Measurements from ENCODE around the gene CDK11A.

The CDK11A gene

GRCh38 chr1:1759456-1760344, 35.5 kb upstream of the CDK11A start:
- H3K36me3 ChIP-seq, result peaks cover 88% of the 10 kb centered on the region
- no peak for TF ChIP-seq CTCF (IDR thresholded peaks at IDR 0.05; ENCODE audit: low read depth, low read length)
- H3K27ac ChIP-seq, result no peak overlapping the region
- H3K4me3 ChIP-seq (ENCODE audit: low read depth, low read length), result no peak overlapping the region
- no peaks in the 10 kb centered on the region for H3K27me3 ChIP-seq (ENCODE audit: insufficient read depth, low read depth, severe bottlenecking)
- no peaks in the 10 kb centered on the region for H3K9me3 ChIP-seq (ENCODE audit: severe bottlenecking)
- no peak for DNase-seq

- no peak overlapping the region for H3K4me3 ChIP-seq (ENCODE audit: low read depth, low read length)
- no peaks in the 10 kb centered on the region for H3K9me3 ChIP-seq (ENCODE audit: severe bottlenecking)
- peaks cover 88% of the 10 kb centered on the region for H3K36me3 ChIP-seq
- H3K27ac ChIP-seq, result no peak overlapping the region
- DNase-seq, result no peak
- no peaks in the 10 kb centered on the region for H3K27me3 ChIP-seq (ENCODE audit: insufficient read depth, low read depth, severe bottlenecking)
- TF ChIP-seq CTCF (IDR thresholded peaks at IDR 0.05; ENCODE audit: low read depth, low read length), result no peak
These were observed 34.7 kb upstream of the CDK11A start for GRCh38 chr1:1758692-1759455.

GRCh38 chr1:1758059-1758621, 34.0 kb upstream of the CDK11A start:
- TF ChIP-seq CTCF (IDR thresholded peaks at IDR 0.05; ENCODE audit: low read depth, low read length), result no peak
- Histone ChIP-seq H3K36me3 (peaks cover 88% of the 10 kb centered on the region), H3K27me3 (ENCODE audit: insufficient read depth, low read depth, severe bottlenecking) (no peaks in the 10 kb centered on the region), H3K4me3 (ENCODE audit: low read depth, low read length) (no peak overlapping the region), H3K27ac (no peak overlapping the region), H3K9me3 (ENCODE audit: severe bottlenecking) (no peaks in the 10 kb centered on the region)
- no peak for DNase-seq

- H3K27me3 ChIP-seq (ENCODE audit: insufficient read depth, low read depth, severe bottlenecking), result no peaks in the 10 kb centered on the region
- no peak for DNase-seq
- H3K27ac ChIP-seq, result no peak overlapping the region
- no peak for TF ChIP-seq CTCF (IDR thresholded peaks at IDR 0.05; ENCODE audit: low read depth, low read length)
- H3K4me3 ChIP-seq (ENCODE audit: low read depth, low read length), result no peak overlapping the region
- H3K36me3 ChIP-seq, result peaks cover 82% of the 10 kb centered on the region
- H3K9me3 ChIP-seq (ENCODE audit: severe bottlenecking), result no peaks in the 10 kb centered on the region
These were observed 33.4 kb upstream of the CDK11A start for GRCh38 chr1:1757422-1758058.

GRCh38 chr1:1756661-1757421, 32.7 kb upstream of the CDK11A start:
- H3K27me3 ChIP-seq (ENCODE audit: insufficient read depth, low read depth, severe bottlenecking), result no peaks in the 10 kb centered on the region
- H3K36me3 ChIP-seq, result peaks cover 75% of the 10 kb centered on the region
- TF ChIP-seq CTCF (IDR thresholded peaks at IDR 0.05; ENCODE audit: low read depth, low read length), result no peak
- H3K27ac ChIP-seq, result no peak overlapping the region
- no peaks in the 10 kb centered on the region for H3K9me3 ChIP-seq (ENCODE audit: severe bottlenecking)
- no peak for DNase-seq
- no peak overlapping the region for H3K4me3 ChIP-seq (ENCODE audit: low read depth, low read length)
